ENCODE data around the gene MRPS34.

Gene MRPS34

GRCh38 chr16:1800701-1801100 is 27.8 kb upstream of the MRPS34 start:
- TF ChIP-seq SIN3A (IDR thresholded peaks at IDR 0.05; ENCODE audit: borderline replicate concordance, insufficient read depth, low read length) (no peak), POLR2AphosphoS5 (IDR thresholded peaks at IDR 0.05; ENCODE audit: low read depth, low read length) (no peak), TAF1 (IDR thresholded peaks at IDR 0.05; ENCODE audit: borderline replicate concordance, insufficient read depth, low read length) (no peak), FOXP2 (optimal IDR thresholded peaks at IDR 0.05; ENCODE audit: borderline replicate concordance, extremely low read depth, extremely low read length, insufficient read depth) (no peak), REST (IDR thresholded peaks at IDR 0.05; ENCODE audit: insufficient read depth in 1 of 2, low read depth in 2 of 2, low read length in 2 of 2) (no peak)

- TF ChIP-seq REST (IDR thresholded peaks at IDR 0.05; ENCODE audit: insufficient read depth in 1 of 2, low read depth in 2 of 2, low read length in 2 of 2) = no peak
- TF ChIP-seq FOXP2 (optimal IDR thresholded peaks at IDR 0.05; ENCODE audit: borderline replicate concordance, extremely low read depth, extremely low read length, insufficient read depth) = no peak
- no peak for TF ChIP-seq POLR2AphosphoS5 (IDR thresholded peaks at IDR 0.05; ENCODE audit: low read depth, low read length)
- no peak for TF ChIP-seq TAF1 (IDR thresholded peaks at IDR 0.05; ENCODE audit: borderline replicate concordance, insufficient read depth, low read length)
- TF ChIP-seq SIN3A (IDR thresholded peaks at IDR 0.05; ENCODE audit: borderline replicate concordance, insufficient read depth, low read length) = no peak
Observed at GRCh38 chr16:1794908-1795666, 22.2 kb upstream of the MRPS34 start.

GRCh38 chr16:1794221-1794871 is 21.4 kb upstream of the MRPS34 start:
- no peak for TF ChIP-seq TAF1 (IDR thresholded peaks at IDR 0.05; ENCODE audit: borderline replicate concordance, insufficient read depth, low read length)
- no peak for TF ChIP-seq POLR2AphosphoS5 (IDR thresholded peaks at IDR 0.05; ENCODE audit: low read depth, low read length)
- TF ChIP-seq SIN3A (IDR thresholded peaks at IDR 0.05; ENCODE audit: borderline replicate concordance, insufficient read depth, low read length) = no peak
- no peak for TF ChIP-seq FOXP2 (optimal IDR thresholded peaks at IDR 0.05; ENCODE audit: borderline replicate concordance, extremely low read depth, extremely low read length, insufficient read depth)
- no peak for TF ChIP-seq REST (IDR thresholded peaks at IDR 0.05; ENCODE audit: insufficient read depth in 1 of 2, low read depth in 2 of 2, low read length in 2 of 2)

GRCh38 chr16:1793578-1794220 is 20.8 kb upstream of the MRPS34 start, which contains the start of gene IGFALS:
Gene IGFALS (minus strand): TSS chr16:1793705. CDS start chr16:1793652, 53 bp downstream.
- TF ChIP-seq REST (IDR thresholded peaks at IDR 0.05; ENCODE audit: insufficient read depth in 1 of 2, low read depth in 2 of 2, low read length in 2 of 2) (no peak), SIN3A (IDR thresholded peaks at IDR 0.05; ENCODE audit: borderline replicate concordance, insufficient read depth, low read length) (no peak), FOXP2 (optimal IDR thresholded peaks at IDR 0.05; ENCODE audit: borderline replicate concordance, extremely low read depth, extremely low read length, insufficient read depth) (no peak), TAF1 (IDR thresholded peaks at IDR 0.05; ENCODE audit: borderline replicate concordance, insufficient read depth, low read length) (no peak), POLR2AphosphoS5 (IDR thresholded peaks at IDR 0.05; ENCODE audit: low read depth, low read length) (no peak)
